DMS153 (cell line): ENCODE measurements around the gene TNS1.
A peak's percentile ranks its signal among the peaks of the same experiment; 100 is the strongest.

Experiments used
- DNase-seq: peaks from one replicate; lab custom pipeline; 2025; lab: John Stamatoyannopoulos, UW

TNS1 gene

DNA sequence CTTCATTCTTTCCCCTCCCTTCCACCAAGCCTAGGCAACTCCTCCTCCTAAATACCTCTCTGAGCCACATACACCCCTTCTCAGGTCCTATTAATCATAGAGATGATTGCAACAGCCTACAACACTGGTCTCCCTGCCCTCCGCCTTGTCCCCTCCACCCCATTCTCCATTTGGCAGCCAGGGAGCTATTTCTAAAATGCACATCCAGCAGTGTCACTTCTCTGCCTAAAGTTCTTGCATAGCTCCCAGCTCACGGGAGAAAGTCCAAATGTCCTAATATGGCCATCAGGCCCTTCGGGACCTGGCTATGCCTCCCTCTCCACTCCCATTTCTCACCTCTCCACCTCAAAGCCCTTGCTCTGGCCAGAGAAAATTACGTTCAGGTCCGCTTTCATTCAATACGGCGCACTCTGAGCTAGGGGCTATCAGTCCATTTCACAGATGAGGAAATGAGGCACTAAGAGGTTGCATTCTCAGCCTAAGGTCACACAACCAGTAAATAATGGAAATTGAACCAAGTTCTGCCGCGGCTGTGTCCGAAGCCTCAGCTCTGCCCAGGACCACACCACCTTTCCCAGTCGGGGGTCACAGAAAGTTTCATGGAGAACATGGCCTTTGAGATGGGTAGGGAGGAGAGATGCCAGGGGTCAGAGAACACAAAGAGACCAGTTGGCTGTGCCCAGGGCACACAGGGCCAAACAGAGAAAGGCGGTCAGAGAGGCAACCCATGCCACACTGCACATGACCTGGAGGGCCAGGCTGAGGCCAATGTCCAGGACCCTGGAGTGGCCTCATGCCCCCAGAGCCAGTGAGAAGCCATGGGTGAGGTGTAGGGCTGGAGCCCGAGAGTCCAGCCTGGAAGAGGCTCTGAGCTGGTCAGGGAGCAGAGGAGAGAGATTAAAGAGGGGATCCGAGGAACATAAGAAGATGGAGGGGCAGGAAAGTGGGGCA lies 72.8 kb downstream of the TNS1 start:
- no peak for DNase-seq

DNA sequence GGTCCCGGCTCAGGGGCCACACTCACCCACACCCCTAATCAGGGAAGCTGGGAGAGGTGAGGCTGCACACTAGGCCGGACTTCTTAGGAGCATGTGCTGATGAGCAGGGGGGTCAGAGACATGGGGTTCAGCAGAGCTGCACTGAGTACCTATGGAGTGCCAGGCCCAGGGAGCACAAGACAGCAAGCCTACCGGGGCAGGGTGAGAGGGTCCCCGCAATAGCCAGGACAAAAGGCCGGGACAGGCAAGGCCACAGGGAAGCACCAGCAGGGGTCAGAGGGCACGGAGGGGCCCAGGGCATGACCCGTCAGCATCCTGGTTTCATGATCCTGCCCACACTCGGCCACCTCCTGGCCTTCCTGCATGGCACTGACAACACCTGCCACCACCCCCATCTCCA lies 73.5 kb downstream of the TNS1 start:
- no peak for DNase-seq

DNA sequence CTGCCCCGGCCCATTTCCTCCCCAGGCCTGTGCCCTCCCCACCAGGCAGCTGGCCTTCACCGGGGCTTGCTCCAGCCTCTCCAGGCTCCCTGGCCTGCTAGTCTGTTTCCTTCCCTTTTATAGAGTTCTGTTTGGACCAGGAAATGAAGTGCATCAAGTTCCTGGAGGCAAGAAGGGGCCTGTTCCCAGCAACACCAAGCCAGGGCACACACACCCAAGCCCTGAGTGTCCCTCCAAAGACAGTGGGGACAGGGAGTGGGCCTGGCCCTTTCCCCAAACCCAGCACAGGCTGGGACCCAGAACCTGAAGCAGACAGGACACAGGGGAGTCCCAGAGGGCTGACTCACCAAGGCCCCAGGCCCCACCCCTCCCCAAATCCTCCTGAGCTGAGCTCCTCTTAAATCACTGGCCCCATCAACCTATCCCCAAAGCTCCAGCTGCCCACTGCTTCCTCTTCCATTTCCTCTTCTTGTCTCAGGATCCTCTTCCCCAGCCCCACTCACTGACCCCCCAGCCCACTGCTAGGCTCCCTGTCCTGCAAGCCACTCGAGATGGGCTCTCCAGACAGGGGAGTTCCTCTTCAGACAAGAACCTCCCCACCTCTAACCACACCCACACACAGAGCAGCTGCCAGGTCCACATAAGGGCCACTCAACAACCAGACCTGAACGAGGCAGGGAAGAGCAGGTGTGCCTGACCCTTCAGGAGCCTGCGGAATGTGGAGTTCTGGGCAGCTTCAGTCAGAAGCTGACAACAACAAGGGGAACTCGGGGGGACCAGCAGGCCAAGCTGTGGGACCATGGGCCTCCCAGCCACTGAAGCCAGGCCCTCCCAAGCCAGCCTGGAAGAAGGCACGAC lies 74.2 kb downstream of the TNS1 start:
- DNase-seq, result peak; percentile 71

DNA sequence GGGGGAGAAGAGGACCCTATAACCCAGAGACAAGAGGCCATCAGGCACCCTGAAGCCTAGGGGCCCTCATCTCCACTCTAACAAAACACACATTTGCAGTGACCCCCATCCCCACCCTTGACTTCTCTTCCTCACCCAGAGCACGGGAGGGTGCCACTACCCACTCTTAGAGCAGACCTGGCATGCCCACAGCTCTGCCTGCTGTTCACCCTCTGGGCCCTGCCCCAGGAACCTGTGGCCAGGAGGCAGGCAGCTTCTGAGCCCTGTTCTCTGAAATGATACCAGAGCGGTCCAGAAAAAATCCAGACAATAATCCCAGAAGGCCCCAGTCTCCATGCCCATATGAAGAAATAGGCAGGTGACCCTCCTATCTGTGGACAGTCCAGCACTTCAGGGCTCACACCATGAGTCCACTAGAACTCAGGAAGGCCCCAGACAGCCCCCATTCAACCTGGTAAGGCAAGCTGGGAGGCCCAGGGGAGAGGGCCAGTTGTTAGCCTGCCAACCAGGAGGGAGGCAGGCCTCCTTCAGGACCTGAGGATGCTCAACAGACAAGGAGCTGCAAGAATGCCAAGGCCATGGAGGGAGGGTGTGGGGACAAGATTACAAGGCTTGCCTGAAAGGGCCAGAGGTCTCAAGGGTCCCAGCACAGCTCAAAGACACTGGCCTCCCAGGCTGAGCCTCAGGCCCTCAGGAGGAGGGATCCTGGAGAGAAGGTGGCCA lies 75.0 kb downstream of the TNS1 start:
- no peak for DNase-seq

DNA sequence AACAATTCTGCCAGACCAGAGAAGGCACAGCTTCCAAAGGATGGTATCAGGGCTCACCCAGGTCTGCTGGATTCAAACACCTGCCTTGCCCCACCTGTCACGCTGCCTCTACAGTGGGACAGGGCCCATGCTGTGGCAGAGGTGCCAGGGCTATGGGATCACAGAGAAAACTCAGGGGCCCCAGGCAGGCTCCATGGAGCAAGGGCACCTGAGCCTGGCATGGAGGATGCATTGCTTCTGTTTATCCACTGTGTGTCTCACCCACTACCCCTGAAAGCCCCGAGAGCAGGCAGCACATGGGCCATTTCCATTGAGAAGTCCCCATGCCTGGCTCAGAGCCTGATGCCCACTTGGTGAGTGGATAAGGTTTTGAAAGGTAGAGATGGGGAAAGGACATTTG lies 76.0 kb downstream of the TNS1 start:
- no peak for DNase-seq

DNA sequence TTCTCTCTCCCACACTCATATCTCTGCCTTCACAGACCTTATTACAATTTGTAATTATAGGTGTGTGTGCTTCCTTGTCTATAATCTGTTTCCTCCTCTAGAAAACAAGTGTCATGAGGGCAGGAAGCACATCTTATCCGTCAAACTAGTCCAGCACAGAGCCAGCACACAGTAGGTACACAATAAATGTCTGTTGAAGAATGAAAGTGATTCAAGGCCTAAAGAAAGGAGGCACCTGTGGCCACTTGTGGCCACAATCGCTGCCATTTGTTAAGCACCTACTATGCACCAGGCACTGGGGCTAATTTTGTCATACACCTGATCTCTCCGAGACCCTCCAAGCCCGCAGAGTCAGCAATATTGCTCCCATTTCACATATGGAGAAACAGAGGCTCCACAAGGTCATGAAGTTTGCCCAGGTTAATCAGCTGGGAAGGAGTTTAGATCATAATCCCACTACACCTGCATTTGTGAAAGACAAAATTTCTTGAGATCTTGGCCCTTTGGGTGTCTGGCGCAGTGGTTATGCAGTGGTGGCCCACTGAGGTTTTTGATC lies 78.4 kb downstream of the TNS1 start:
- no peak for DNase-seq

DNA sequence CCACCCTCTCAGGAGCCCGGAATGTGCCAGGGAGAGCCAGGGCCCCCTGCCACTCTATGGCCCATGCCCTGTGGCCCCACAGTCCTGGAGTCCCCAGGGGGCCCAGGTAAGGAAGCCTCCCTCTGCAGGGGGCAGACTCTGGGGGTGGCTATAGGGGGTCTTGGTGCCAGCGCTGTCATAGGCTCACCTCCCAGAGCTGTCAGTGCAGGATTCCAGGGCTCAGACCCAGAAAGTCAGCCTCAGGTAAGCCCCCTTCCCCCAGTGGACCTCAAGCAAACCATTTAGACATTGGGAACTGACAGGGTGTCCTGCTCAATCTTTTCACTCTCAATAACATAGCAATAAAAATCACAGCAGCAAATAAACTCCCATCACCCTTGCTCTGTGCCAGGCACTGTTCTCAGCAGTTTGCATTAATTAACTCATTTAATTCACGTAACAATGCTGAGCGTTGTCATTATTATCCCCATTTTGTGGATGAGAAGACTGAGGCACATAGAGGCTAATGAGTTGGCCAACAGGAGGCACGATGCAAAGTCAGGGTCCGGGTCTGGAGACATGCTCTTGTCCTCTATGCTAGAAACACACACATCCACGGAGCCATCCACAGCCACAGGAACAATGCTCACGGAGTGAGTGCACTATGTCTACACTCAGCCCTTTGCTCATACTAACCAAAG lies 79.6 kb downstream of the TNS1 start:
- no peak for DNase-seq

DNA sequence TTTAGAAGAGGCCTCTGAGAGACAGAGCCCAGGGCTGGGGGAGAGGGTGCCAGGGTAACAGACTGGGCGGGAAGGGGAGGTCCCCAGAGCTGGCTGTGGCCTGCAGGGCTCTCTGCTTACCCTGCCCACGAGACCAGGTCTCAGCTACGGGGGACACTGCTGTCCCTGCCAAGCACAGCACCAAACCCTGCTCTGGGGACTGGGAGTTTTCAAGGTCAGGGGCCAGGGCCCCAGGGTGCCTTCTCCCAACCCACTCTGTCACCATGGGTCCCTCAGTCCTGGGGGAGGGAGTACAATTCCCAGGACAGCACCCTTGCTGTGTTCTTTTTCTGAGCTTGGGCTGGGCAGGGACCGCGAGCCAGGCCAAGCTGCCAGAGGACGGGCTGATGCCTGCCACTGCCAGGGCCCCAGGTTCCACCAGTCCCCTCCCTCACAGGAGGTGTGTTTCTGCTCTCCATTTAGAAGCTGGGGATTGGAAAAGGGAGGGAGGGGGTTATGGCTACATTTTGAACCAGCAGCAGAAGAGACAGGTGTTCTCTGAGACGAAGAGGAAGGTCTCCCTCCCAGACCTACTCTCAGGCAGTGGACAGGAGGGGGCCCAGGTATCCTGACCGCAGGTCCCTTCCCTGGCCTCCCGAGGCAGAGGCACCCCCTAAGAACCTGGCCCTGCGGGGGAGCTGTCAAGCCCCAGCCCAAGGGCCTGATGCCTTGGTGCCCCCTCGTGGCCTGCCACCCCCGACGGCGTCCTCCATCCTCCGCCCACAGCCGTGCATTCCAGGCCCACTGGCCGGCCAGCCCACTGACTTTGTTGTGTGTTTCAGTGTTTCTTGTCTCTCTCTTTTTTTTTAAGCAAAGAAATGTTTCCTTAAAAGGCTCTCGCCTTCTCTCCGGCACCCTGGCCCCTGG lies 80.4 kb downstream of the TNS1 start:
- DNase-seq, result no peak

DNA sequence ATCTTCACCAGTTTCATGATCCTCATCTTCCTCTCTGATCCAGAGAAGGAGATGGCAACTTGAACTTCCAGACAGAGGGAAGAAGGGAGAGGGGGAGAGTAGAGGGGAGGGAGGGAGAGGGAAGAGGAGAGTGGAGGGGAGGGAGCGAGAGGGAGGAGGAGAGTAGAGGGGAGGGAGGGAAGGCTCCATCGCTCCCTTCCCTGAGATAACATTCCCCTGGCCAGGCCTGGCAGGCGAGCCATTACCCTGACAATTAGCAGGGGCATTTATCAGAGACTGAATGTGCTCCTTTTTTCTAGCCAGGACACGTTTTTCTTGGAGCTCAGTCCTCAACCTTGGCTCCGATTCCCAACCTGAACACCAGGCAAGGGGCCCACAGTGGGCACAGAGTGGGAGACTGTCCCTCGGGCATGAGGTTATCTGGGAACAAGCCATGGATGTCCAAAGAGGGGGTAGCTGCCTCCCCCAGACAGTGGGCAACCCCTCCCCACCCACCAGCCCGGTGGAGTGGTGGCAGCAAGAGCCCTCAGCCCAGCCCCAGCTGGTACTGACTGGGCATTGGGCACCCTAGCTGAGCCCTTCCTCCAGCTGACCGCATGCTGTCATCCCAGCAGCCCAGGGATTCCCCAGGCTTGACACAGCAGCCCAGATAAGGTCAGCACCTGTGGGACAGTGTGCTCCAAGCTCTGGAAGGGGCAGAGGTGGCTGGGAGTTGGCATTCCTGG lies 81.8 kb downstream of the TNS1 start:
- DNase-seq, result no peak

DNA sequence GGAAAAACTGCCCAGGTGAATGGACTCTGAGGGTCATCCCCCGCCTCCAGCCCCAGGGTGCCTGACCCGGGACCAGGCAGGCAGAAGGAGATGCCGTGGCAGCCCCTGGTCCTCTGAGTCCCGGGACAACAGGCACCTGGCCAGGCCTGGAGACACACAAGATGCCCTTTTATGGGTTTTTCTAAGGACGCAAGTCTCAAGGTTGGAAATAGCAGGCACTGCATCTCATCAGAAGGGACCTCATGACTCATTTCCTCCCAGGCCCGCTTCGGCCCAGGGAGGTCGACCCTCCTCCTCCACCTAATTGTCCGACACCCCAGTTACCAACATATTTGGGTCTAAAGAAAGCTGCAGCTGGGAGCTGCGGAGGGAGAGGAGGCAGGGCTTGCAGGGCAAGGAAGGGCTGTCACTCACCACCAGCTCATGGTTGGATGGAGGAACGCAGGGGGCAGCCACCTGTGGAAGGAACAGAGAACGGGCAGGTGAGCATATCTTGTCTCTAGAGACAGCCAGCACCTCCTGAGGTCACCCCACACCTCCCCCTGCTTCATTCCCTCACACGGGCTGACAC lies 82.9 kb downstream of the TNS1 start:
- no peak for DNase-seq

DNA sequence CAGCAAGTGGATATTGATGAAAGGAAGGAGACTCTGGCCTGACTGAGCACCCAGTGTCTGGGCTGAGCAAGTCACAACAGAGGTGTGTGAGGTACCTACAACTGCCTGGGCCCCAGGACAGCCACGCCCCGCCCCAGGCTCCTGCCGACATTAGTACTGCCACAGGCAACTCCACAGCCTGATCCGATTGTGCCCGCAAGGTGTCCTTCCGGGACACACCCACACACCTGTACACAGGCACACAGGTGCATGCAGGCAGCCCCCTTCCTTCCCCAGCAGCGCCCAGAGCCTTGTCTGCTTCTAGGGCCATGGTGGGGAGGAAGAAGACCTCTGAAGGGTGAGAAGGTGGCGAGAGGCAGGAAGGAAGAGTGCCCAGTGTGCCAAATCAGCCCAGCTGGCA lies 83.6 kb downstream of the TNS1 start:
- no peak for DNase-seq

DNA sequence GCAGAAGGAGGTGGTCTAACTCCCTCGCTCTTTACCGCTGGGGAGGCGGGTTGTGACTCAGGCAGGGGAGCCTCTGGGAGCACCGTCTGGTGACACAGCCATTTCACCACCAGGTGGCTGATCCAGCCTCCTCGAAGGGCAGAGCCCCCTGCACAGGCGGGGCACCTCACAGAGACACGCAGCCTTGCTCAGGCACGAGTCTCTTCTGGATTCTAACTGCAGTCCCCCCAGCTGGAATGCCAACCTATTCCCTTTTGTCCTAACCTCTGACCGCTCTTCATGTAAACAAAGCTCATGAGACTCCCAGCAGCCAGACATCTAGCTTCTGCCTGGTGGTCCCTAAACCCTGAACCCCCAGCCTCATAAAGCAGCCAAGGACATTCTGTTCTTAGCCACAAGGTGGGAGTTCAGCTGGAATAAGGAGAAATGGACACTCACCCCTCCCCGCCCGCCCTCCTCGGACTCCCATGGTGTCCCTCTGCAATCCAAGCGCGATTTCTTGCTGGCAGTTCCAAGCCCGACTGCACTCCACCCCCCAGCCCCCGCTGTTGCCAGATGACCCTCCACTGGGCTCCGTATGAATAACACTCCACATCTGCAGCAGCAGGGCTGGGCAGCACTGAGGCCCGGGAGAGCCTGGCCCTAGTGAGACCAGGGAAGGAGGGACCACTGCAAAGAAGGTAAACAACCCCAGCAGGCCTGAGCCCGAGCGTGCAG lies 84.3 kb downstream of the TNS1 start:
- DNase-seq, result no peak

DNA sequence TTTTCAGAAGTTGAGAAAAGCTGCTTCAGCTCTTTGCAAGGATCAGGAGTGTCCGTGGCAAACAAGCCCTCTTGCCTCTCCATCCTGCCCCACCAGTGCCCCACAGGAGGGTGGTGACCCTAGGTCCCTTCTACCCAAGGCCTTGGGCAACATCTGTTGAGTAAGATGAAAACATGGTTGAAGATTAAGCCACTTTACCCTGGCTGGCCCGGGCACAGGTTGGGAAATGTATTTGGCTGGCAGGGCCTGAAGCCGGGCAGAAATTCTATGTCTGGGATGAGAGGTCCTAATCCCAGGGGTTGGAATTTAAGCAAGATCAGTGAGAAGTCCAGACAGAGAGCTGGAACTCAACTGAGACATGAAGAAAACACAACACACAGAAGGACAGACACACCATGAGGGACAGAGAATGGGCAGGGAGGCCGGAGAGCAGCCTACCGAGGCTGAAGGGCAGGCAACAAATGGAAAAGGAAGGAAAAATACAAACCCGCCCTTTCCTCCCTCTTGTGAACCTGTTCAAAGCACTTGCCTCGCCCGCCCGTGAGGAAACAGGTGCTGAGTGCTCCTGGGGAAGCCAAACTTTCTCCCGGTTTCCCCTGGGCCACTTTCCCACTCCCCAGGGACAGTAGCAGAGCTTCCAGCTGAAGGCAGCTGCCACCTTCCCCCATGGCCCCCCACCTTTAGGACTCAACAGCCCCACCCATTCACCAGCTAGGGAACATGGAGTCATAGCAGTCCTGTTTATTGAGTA lies 86.1 kb downstream of the TNS1 start:
- DNase-seq, result peak; percentile 13

DNA sequence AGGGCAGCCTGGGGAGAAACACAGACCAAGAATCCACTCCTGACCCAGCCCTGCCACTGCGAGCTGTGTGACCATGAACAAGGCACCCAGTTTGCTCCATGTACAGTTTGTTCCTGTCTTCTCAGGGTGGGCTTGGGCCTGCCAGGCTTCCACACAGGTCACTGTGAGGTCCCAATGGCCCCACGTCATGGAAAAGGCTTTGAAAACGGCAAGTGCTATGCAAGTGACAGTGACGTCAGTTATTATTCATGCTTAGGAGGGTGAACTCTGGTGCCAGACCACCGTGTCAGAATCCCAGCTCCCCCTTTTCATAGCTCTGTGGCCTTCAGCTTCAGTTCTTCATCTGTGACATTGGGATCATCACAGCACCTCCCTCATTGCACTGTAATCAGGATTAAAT lies 87.1 kb downstream of the TNS1 start:
- DNase-seq, result no peak

DNA sequence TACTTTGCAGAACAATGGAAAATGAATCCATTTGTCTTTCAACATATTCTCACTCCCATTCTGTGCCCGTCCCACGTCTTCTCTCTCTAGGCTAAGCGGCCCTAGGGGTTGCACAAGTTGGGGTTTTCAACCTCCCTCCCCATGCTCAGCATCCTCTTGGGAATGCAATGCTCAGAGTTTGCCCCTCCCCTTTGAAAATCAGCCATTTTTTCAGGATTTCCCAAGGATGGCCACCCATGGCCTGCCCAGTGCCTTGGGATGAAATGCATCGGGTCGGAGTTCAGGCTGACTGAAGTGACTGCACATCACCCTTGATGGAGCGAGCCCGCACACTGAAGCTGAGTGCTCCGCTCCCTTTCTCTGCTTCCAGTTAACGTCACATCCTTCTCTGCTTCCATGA lies 87.9 kb downstream of the TNS1 start:
- no peak for DNase-seq

DNA sequence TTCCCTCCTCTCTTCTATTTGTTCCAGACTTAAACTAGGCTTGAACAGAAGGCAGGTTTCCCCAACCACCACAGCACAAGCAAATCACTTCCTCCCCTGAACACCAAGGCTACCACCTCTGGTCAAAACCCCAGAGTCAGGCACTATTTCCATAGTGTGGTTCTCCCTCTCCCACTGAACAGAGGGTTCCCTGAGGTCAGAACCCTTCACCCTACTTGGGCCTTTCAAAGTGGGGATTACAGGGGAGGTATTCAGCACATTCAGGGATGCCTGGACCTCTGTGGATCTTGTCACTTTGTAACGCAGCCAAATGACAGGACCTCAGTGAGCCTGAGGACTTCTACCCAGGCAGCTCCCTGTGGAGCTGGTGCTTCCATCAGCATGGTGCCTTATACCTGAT lies 88.7 kb downstream of the TNS1 start:
- no peak for DNase-seq

DNA sequence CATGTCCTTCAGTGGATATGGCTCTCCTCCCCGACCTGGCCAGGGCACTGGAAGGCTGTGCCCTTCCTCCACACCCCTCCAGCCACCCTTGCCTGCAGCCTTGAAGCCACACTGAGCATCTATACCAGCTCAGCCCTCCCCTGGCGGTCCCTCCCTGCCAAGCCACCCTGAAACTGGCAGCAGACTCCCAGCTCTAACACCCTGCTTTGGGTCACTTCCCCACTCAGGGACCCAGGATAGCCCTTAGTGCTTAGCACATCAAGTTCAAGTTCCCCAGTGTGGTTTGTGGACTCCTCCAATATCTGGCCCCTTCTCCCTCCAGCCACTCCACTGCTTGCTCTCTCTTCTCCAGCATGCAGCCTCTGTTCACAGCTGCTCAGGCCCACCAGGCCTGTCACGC lies 89.4 kb downstream of the TNS1 start:
- no peak for DNase-seq
